Endothelial cell (in vitro differentiated cells): ENCODE results near the gene RAC3. TPM values are rescaled to one million over a fixed set of nuclear protein-coding genes. Genes with fewer than 3 reads are reported as not detected.

Experiments used
- DNase-seq: peaks from one replicate; pipeline ENCODE4 v3.0.0; 2021; ENCODE audit warnings: low spot score
- H3K27ac Mint-ChIP-seq: one replicate; pipeline ENCODE4 v1.8.0; 2021; ENCODE audit warnings: mixed read lengths, inconsistent platforms; ENCODE audit not compliant: unreplicated experiment
- H3K27me3 Mint-ChIP-seq: one replicate; pipeline ENCODE4 v1.8.0; 2021; ENCODE audit warnings: mild to moderate bottlenecking, moderate library complexity, mixed read lengths, inconsistent platforms; ENCODE audit not compliant: unreplicated experiment
- H3K36me3 Mint-ChIP-seq: one replicate; pipeline ENCODE4 v1.8.0; 2021; ENCODE audit warnings: mild to moderate bottlenecking, low read depth, mixed read lengths, inconsistent platforms; ENCODE audit not compliant: unreplicated experiment
- H3K4me1 Mint-ChIP-seq: one replicate; pipeline ENCODE4 v1.8.0; 2021; ENCODE audit warnings: mild to moderate bottlenecking, mixed read lengths, inconsistent platforms; ENCODE audit not compliant: unreplicated experiment
- H3K4me3 Mint-ChIP-seq: one replicate; pipeline ENCODE4 v1.8.0; 2021; ENCODE audit warnings: mild to moderate bottlenecking, mixed read lengths, inconsistent platforms; ENCODE audit not compliant: unreplicated experiment
- H3K9me3 Mint-ChIP-seq: one replicate; pipeline ENCODE4 v1.8.0; 2021; ENCODE audit warnings: mixed read lengths, inconsistent platforms; ENCODE audit not compliant: unreplicated experiment
- total RNA-seq: library from RNA; stranded (reverse); fragmentation: NEBNext Ultra II Directional; extraction: Animal tissue kit (Norgen Biotek cat#: 25700); gene quantifications from one replicate; pipeline ENCODE4 v1.2.1, GENCODE V29; 2021; ENCODE audit not compliant: unreplicated experiment
- TF ChIP-seq, protein P1 (sequence below): fragments of 200-600 bp; sonication (generic); IDR thresholded peaks from one replicate; pipeline ENCODE4 v1.5.0; 2021; ENCODE audit warnings: antibody characterized with exemption; ENCODE audit not compliant: unreplicated experiment

RAC3 gene
- total RNA-seq, 1 donor from 2014 or later: 24.0 TPM

DNA sequence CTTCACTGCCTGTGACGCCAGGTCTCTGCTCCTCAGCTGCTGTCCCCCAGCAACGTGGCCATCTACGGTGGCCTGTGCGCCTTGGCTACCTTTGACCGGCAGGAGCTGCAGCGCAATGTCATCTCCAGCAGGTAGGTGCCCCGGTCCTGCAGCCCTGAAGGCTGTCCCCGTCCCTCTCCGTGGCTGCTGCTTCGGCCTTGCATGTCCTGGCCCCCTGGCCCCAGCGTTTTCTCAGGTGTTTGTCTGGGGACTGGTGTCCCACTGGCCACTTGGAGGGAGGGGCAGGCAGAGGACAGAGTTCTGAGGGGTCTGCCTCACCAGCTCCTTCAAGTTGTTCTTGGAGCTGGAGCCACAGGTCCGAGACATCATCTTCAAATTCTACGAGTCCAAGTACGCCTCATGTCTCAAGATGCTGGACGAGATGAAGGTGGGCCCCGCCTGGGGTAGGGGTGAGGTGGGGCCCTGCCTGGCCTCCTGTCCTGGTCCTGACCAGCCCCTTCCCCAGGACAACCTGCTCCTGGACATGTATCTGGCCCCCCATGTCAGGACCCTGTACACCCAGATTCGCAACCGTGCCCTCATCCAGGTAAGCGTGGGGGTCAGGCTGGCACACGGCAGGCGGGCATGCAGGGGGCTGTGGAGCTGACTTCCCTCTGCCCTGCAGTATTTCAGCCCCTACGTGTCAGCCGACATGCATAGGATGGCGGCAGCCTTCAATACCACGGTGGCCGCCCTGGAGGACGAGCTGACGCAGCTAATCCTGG, 24.7 kb downstream of the RAC3 start:
- DNase-seq: no peak
- no peaks in the 10 kb centered on the region for H3K9me3 Mint-ChIP-seq

DNA sequence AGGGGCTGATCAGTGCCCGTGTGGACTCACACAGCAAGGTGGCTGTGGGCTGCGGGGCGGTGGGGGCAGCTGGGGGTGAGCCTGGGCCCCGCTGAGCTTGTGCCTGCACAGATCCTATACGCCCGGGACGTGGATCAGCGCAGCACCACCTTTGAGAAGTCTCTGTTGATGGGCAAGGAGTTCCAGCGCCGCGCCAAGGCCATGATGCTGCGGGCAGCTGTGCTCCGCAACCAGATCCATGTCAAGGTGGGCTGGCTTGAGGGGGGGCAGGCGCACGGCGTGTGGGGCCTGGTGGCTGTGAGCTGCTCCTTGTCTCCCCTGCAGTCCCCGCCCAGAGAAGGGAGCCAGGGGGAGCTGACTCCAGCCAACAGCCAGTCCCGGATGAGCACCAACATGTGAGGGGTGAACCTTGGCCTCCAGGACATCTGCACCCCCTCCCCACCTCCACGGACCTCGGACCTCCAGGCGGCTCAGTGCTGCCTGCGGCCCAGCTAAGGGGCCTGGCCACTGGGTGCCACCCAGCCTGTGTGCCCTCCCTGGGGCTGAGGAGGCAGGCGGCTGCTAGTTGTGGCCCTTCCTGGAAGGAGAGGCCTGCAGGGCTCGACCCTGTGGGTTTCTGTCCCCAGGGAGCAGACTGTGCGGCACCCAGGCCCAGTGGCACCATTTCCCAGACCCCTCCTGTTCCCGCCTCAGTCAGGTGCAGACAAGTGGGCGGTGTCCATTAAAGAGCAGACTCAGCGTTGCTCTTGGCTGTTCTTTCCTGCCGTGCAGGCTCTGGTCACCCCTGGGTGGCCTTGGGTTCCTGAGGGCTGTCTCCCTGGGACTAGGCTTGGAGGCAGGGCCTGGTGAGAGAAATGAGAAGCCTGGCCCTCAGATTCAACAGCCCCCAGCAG, 25.5 kb downstream of the RAC3 start:
- no peaks in the 10 kb centered on the region for H3K9me3 Mint-ChIP-seq
- H3K4me3 Mint-ChIP-seq: no peak overlapping the region
- no peak for DNase-seq
- TF ChIP-seq, protein P1, sequence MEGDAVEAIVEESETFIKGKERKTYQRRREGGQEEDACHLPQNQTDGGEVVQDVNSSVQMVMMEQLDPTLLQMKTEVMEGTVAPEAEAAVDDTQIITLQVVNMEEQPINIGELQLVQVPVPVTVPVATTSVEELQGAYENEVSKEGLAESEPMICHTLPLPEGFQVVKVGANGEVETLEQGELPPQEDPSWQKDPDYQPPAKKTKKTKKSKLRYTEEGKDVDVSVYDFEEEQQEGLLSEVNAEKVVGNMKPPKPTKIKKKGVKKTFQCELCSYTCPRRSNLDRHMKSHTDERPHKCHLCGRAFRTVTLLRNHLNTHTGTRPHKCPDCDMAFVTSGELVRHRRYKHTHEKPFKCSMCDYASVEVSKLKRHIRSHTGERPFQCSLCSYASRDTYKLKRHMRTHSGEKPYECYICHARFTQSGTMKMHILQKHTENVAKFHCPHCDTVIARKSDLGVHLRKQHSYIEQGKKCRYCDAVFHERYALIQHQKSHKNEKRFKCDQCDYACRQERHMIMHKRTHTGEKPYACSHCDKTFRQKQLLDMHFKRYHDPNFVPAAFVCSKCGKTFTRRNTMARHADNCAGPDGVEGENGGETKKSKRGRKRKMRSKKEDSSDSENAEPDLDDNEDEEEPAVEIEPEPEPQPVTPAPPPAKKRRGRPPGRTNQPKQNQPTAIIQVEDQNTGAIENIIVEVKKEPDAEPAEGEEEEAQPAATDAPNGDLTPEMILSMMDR: no peak
- no peaks in the 10 kb centered on the region for H3K36me3 Mint-ChIP-seq
- H3K27me3 Mint-ChIP-seq: peaks cover 11% of the 10 kb centered on the region
- H3K27ac Mint-ChIP-seq: no peak overlapping the region
- no peaks in the 10 kb centered on the region for H3K4me1 Mint-ChIP-seq

More for the DNA sequence above, 24.7 kb downstream of the RAC3 start:
- TF ChIP-seq, protein P1: no peak
- Mint-ChIP-seq H3K27me3 (peaks cover 11% of the 10 kb centered on the region), H3K27ac (no peak overlapping the region), H3K4me1 (no peaks in the 10 kb centered on the region), H3K4me3 (no peak overlapping the region), H3K36me3 (no peaks in the 10 kb centered on the region)

DNA sequence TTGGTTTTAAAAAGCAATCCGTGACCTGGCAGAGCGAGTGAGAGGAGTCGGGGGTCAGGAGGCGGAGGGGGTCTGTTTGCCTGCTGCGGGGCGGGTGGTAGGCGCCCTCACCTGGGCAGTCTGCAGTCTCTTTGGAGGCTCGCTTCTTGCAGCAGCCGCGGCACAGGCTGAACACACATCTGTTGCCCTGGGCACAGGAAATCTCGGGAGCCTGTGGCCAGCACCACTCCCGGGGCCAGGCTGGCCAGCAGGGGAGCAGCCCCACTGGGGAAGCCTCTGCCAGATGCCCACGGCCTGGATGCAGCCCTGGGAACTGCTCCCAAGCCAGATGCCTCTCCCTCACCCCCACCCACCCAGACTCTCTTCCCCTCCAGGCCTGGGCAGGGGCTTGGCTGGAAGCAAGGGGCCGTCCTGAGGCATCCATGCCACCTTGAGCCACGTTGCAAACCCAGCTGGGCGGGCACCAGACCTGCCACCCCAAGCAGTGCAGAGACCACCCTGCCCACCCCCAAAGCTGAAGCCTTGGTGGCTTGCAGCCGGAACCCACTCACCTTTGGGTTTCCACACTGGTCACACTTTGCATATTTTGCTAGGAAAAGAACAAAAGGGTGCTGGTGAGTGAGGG, 26.9 kb downstream of the RAC3 start:
- DNase-seq: no peak
- H3K27me3 Mint-ChIP-seq: peaks cover 10% of the 10 kb centered on the region
- H3K27ac Mint-ChIP-seq: no peak overlapping the region
- no peak overlapping the region for H3K4me3 Mint-ChIP-seq
- no peaks in the 10 kb centered on the region for H3K4me1 Mint-ChIP-seq
- H3K9me3 Mint-ChIP-seq: no peaks in the 10 kb centered on the region
- no peaks in the 10 kb centered on the region for H3K36me3 Mint-ChIP-seq
- TF ChIP-seq, protein P1: no peak

DNA sequence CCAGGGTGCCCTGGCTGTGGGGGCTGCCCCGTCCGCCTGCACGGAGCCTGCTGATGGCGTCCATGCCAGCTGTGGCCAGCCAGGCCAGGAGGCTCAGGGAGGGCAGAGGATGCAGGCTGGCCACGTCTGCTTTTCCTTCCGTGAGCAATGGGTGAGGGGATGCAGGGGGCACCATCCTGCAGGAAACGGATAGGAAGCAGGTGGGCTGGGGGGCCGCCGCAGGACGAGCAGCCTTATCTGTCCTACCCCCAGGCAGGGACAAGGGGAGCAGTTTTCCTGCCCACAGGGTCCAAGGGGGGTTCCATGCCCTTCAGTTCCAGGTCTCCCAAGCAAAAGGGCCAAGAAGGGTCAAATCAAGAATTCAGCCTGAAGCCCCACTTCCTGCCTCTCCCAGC, 27.4 kb downstream of the RAC3 start:
- no peaks in the 10 kb centered on the region for H3K36me3 Mint-ChIP-seq
- peaks cover 7% of the 10 kb centered on the region for H3K27me3 Mint-ChIP-seq
- no peak overlapping the region for H3K27ac Mint-ChIP-seq
- no peaks in the 10 kb centered on the region for H3K4me1 Mint-ChIP-seq
- no peak overlapping the region for H3K4me3 Mint-ChIP-seq
- DNase-seq: no peak
- TF ChIP-seq, protein P1: no peak
- no peaks in the 10 kb centered on the region for H3K9me3 Mint-ChIP-seq
